Right ventricle myocardium inferior (tissue), 1 donor: ENCODE results near the gene DACT3. TPM values are rescaled to one million over a fixed set of nuclear protein-coding genes. Genes with fewer than 3 reads are reported as not detected.

Source experiments
- ATAC-seq: fragments of 200-7000 bp; cut with Tn5 transposase; one replicate; pipeline ENCODE4 v1.9.1; 2020; ENCODE audit warnings: mild to moderate bottlenecking, moderate library complexity
- DNase-seq: peaks from one replicate; pipeline ENCODE4 v3.0.0; 2021; ENCODE audit errors: missing footprints
- intact Hi-C: fragments of 100-400 bp; cut with DNase I; formaldehyde crosslinking; loops from one replicate; pipeline ENCODE4 v1.11.0; 2022
- microRNA-seq: library from miRNA; unstranded; fragments of <30 nt; microRNA quantifications from one replicate; pipeline ENCODE4 v1.2.0, GENCODE V29; 2020
- total RNA-seq: library from RNA; stranded (reverse); fragmentation: NEBNext Ultra II Directional; extraction: Animal tissue kit (Norgen Biotek cat#: 25700); gene quantifications from one replicate; pipeline ENCODE4 v1.2.1, GENCODE V29; 2021
- donor health status: DM: no; HTN: yes; CAD: no; lungs with severe emphysema.

The DACT3 gene
- total RNA-seq, 1 donor from 2014 or later: 14.1 TPM

DNA sequence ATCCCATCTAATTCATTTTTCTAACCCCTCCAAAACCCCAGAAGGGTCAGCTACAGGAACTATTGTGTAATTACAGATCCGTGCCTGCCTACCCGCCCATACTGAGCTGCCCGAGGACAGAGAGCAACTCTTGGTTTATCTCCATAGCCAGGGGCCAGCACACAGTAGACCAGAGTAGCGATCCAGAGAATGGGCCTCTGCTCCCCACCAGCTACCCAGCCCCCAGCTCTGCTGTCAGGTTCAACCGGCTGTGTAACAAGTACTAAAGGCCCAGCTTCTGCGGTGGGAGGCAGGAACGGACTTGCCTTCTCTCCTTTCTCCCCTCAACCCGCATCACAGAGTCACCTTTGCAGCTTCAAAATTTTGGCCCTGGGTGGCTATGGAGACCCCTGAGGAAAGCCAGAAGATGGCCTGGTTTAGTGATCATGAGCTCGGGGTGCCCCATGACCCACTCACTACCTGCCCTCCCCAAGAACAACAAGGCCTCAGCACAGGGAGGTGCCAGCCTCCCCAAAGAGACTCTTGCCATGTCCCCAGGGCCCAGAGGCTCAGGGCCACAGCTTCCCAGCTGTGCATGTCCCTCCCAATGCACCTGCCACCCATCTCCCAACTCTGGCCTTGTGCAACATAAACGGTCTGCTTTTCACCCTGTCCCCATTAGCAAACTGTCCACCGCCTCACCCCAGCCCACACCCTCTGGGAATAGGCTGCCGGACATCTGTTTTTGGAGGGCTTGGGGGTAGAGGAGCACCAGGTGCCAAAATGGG is 54.1 kb downstream of the DACT3 start:
- no peak for DNase-seq
- intact Hi-C loops: no loop called here
- ATAC-seq: no peak

DNA sequence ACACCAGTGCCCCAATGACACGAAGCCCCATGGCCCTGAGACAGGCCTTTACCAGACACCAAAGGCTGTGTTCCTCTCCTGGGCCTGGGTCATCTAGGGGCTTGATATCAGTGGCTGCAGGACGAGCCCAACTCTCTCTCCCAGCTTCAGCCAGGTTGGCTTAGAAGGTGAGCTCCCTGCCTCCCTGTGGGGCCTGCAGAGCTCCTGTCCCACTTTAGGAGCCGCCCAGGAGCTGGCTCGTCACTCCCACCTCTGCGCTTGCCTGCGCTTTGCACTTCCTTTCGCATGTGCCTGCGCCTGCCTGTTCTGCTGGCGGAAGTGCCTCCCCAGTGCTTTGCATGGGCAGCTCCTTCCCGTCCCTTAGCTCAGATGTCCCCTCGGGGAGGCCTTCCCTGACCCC is 55.0 kb downstream of the DACT3 start:
- ATAC-seq (no peak), DNase-seq (no peak)
- intact Hi-C loops: no loop called here

DNA sequence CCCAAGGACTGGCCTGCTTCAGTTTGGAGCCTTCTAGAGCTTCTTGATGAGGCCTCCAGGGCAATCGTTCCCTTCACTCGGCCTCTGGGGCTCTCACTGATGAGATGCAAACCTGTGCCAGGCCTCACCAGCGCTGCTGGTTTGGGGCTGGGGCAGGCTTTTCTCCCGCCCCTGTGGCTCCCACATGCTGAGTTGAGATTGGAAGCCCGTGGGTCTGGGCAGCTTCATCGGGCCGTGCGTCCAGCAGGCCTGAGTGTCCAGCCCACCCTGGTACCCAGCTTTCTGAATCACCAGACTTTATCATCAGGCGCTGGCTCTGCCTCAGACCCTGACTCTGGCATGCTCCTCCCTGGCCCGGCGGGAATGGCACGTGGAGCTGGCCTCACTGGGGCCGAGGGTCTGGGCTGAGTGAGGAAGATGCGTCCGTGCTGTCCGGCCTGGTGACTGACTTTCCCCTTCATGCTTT is 55.6 kb downstream of the DACT3 start:
- DNase-seq (no peak), ATAC-seq (no peak)
- intact Hi-C loops: no loop called here

DNA sequence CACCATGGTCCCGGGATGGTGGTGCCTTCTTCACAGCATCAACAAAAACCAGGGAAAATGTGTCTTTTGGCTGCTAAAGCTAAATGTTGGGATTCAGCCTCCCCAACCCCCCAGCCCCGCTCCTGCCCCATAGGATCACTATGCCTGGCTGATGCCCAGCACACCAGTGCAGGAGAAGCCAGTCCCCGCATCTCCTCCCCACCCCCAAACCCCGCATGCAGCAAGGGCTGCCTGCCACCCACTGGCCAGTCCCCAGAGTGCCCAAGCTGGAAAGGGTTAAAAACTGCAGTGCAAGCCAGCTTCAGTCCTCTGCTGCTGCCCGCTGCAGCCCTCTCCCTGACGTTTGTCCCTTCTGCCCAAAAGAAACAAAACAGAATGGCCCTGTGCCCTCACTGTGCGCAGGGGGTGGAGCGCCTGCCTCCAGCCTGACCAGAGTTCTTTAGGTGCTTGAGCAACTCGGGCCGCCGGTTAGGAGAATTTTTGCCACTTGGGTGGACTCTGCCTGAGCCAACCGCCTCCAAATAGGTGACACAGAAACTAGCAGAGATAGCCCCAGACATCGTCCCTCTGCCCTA is 56.1 kb downstream of the DACT3 start:
- DNase-seq (no peak), ATAC-seq (no peak)

DNA sequence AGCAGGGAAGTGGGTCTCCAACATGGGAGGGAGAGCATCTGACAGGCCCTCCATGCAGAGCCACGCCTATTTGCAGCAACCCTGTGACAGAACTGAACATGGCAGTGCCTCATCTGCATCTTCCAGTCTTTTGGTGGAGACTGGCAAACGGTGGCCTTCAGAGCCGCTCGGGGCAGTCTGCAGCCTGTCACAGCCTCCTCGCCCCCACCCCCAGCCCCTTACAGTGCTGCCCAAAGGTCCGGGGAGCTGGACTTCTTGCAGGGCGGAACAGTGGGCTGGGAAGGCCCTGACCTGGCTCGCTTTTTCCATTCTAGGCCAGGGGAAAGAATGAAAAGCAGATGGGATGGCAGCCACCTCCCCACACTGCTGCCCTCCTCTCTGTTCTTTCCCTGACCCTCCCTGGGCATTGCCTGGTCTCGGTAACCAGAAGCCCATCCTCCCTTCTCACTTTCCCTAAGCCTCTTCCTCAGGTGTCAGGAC is 57.2 kb downstream of the DACT3 start:
- intact Hi-C loops: no loop called here
- no peak for DNase-seq

More for the DNA sequence above, 56.1 kb downstream of the DACT3 start:
- intact Hi-C loops: no loop called here

DNA sequence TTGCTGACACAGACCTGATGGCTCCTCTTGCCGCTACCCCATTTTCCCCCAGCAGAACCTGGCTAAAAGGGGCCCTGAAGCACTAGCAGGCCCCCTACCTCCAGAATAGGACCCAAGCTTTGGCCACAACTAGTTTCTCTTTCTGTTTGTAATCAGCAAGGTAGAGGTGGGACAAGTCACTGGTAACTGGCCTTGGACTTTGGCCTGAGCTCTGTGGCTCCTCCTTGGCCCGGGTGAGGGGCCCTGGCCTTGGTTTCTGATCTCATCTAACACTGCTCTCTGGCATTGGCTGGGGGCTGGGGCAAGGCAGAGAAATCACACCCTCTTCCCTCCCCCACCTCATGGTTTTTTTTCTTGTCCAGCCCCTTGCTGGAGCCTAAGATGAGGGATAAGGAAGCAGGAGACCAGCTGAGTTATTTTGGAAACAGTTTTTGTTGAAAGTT is 57.8 kb downstream of the DACT3 start:
- intact Hi-C loops: no loop called here
- ATAC-seq (no peak), DNase-seq (no peak)

More for the DNA sequence above, 57.2 kb downstream of the DACT3 start:
- ATAC-seq: no peak

DNA sequence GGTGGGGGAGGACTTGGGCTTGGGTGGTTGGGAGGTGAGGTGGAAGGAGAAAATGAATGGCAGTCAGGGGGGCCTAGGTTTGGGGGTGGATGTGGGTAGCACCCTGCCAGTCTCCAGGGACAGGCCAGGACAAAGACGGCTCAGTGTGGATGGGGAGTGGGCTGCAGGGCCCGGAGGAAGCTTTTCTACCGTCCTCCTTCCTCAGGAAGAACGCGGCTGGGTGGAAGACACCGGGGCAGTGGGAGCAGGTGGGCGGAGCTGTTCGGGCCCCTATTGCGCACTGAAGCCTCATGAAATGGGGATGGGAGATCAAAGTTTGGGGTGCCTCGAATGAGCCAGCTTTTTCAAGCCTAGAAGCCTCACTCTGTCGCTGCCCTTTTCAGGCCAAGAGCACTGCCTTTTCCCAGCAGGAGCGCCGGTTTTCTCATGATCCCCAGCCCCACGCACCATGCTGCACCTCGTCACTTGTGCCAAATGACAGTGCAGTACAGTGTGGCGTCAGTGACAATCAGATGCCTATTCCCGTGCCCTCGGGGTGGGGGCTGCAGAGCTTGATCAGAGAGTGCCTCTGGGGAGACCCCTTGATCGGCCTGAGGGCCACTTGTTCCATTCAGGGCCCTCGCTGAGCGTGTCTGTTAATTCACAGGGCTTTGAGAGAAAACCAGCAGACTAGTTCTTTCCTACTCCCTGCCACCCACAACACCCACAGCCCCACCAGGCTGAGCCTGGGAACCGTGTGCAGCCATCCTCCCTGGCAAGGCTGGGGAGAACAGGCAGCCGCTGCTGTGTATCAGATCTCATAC is 58.4 kb downstream of the DACT3 start:
- intact Hi-C loops: no loop called here
- DNase-seq: no peak

DNA sequence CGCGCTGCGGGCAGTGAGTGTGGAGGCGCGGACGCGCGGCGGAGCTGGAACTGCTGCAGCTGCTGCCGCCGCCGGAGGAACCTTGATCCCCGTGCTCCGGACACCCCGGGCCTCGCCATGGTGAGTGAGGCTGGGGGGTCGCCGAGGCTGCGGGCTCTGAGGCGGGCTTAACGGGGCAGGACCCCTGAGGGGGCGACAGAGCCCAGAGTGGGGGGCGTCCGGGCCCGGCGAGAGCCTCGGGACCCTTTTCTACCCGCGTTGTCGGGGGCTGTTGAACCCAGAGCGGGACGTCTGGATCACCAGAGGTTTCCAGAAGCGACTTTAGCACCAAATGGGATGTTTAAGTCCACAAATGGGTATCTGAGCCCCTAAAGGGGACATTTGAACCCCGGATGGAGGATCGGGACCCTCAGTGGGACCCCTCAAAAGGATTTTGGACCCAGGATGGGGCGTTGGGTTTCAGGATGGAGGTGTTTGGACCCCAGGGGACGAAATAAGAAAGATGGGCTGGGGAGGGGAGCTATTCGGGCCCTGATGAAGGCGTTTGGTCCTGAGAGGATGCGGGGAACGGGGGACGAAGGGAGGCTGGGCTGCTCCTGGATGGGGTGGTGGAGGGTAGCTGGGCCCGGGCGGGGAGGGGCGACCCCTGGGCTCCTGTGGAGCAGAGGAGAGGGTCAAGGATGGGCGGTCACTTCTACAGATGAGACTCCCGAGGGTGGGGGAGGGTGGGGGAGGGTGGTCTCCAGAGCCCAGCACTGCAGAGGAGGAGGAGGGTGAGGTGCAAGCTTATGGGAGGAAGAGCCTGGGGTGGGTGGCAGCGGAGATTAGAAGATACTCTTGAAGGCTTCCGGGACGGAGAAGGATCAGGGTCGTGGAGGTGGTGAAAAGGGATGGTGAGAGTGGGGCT is 59.4 kb downstream of the DACT3 start, which contains the start of gene CALM3:
Gene CALM3, plus strand, starts transcription at position 13 of the 907 bp plus-strand sequence. Its CDS starts 105 bp downstream, at position 118.
- ATAC-seq (no peak), DNase-seq (no peak)
- intact Hi-C loops: no loop called here

More for the DNA sequence above, 58.4 kb downstream of the DACT3 start:
- ATAC-seq: no peak

DNA sequence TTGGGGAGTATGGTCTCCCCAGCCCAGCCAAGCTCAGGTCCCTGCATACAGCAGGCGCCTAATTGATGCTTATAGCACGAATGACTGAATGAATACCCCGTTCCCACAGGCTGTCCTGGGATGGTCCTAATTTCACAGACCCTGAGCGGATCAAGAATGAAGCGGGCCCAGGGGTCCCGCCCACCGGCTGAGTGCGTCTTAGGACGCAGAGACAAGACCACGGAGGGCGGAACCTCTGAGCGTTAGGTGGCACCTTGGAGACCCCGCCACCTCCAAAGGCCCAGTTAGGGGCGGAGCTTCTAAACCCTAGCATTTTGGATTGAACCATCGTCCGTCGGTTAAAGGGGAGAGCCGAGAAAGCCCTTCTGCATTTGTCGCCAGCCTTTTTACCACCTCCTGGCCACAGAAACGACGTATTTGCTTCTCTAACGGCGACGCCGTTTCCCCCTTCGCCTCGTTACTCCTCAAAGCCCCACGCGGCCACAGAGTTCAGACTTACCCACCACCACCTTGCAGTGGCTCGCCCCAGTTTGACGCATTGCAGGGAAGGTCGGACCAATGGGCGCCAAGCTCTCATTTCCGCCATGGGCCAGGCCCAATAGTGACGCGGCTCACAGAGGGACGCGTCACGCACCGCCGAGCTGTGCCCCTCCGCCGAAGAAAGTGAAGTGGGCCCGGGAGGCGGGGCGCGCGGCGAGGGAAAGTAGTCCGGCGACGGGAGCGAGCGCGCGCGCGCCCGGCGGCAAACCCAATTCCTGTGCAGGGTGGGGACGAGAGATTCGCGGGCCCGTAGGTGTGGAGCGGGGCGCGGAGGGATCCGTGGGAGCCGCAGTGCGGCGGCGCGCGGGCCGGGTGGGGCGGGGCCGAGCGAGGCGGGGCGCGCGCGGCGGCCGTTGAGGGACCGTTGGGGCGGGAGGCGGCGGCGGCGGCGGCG is 60.3 kb downstream of the DACT3 start:
- ATAC-seq: peak; percentile 93
- intact Hi-C loops: no loop called here
- peak; percentile 97 for DNase-seq

DNA sequence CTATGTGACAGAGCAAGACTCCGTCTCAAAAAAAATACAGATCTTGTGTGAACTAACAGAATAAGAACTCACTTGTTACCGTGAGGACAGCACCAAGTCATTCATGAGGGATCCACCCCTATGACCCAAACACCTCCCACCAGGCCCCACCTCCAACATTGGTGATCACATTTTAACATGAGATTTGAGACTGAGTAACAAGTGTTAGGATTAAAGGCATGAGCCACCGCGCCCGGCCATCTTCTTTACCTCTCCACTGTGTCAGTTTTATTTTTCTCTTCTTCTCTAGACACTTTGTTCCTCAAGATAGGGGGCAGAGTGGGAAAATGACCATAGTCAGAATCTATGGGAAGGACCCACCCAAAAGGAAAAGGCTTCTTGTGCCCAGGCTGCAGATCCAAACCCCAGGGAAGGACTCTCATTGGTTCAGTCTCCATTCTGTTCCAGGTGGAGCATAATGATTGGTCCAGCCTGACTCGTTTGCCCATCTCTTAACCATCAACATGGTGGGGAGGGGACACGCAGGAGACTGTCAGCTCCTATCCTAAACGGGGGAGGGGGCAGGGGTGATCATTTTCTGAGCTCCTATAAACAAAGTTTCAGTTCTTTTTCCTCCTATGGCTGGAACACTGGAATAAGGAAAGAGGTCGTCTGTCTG is 61.1 kb downstream of the DACT3 start:
- DNase-seq (no peak), ATAC-seq (no peak)
- intact Hi-C loops: no loop called here

DNA sequence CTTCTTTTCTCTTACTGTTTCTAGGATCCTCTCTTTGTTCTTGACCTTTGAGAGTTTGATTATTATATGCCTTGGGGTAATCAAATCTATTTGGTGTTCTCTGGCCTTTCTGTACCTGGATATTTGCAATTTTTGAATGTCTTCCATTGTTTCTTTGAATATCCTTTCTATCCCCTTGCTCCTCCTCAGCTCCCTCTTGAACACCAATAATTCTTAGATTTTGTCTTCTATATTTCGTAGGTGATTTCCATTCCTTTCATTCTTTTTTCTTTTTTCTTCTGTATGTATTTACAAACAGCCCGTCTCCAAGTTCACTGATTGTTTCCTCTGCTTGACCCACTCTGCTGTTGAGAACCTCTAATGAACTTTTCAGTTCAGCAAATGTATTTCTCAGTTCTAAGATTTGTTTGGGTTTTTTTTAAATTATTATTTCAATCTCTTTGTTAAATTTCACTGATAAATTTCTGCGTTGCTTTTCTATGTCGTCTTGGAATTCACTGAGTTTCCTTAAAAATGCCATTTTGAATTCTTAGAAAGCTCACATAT is 62.5 kb downstream of the DACT3 start:
- ATAC-seq (no peak), DNase-seq (no peak)
- intact Hi-C loops: no loop called here

Small RNA genes lying within 50 kb of the gene (microRNA-seq; reads per million reads assigned to microRNA genes)
- gene MIR320E: 2.5 reads per million

Other genes with a start within 250 kb of the DACT3 start
- 28.9 TPM for gene CCDC8, start 247.6 kb downstream of the DACT3 start, total RNA-seq
- gene PNMA8C, start 232.2 kb downstream of the DACT3 start, total RNA-seq: not detected
- gene PNMA8A, start 189.6 kb downstream of the DACT3 start, total RNA-seq: 7.6 TPM
- gene PNMA8B, start 165.3 kb downstream of the DACT3 start, total RNA-seq: 0.68 TPM
- 378 TPM for gene CALM3, start 59.9 kb downstream of the DACT3 start, total RNA-seq
- gene PTGIR, start 36.1 kb downstream of the DACT3 start, total RNA-seq: 3.8 TPM
- gene GNG8, start 25.0 kb downstream of the DACT3 start, total RNA-seq: not detected
- 9.6 TPM for gene PRKD2, start 55.9 kb upstream of the DACT3 start, total RNA-seq
- 16.2 TPM for gene FKRP, start 84.9 kb upstream of the DACT3 start, total RNA-seq
- gene STRN4, start 85.3 kb upstream of the DACT3 start, total RNA-seq: 51.4 TPM
- gene SLC1A5, start 127.4 kb upstream of the DACT3 start, total RNA-seq: 10.1 TPM
- 94.7 TPM for gene AP2S1, start 189.7 kb upstream of the DACT3 start, total RNA-seq
- 64.4 TPM for gene ARHGAP35, start 199.8 kb upstream of the DACT3 start, total RNA-seq